MCF 10A (cell line): ENCODE measurements around the gene SLC13A2. TPM values are rescaled to one million over a fixed set of nuclear protein-coding genes. Genes with fewer than 3 reads are reported as not detected.

Experiments
- BruUV-seq: library from RNA; stranded (reverse); fragments of 400-500 nt; replicated peaks from 2 replicates; lab custom pipeline; 2021; lab: Mats Ljungman, UMichigan
- CTCF ChIA-PET: fragments of 300-600 bp; sonication (Branson Sonifier 250); formaldehyde crosslinking; extraction: SDS; loops from one replicate; lab custom pipeline; 2021; ENCODE audit warnings: antibody characterized with exemption, inconsistent platforms; lab: Yijun Ruan, JAX
- POLR2A ChIA-PET: fragments of 300-600, 350-650 bp; sonication (Branson Sonifier 250); formaldehyde crosslinking; extraction: SDS; loops from one replicate; lab custom pipeline; 2020; ENCODE audit warnings: antibody characterized with exemption, inconsistent platforms; lab: Yijun Ruan, JAX
- DNase-seq: peaks from one replicate; pipeline ENCODE4 v3.0.0-alpha.2; 2018; ENCODE audit not compliant: unreplicated experiment
- H3K27ac Mint-ChIP-seq: one replicate; pipeline ENCODE4 v1.8.0; 2022; ENCODE audit warnings: mild to moderate bottlenecking, low read depth, mixed read lengths; ENCODE audit not compliant: unreplicated experiment
- H3K27me3 Mint-ChIP-seq: one replicate; pipeline ENCODE4 v1.8.0; 2022; ENCODE audit warnings: mixed read lengths; ENCODE audit not compliant: insufficient read depth, unreplicated experiment
- H3K36me3 Mint-ChIP-seq: one replicate; pipeline ENCODE4 v1.8.0; 2022; ENCODE audit warnings: mild to moderate bottlenecking, moderate library complexity, mixed read lengths; ENCODE audit not compliant: insufficient read depth, unreplicated experiment
- H3K4me1 Mint-ChIP-seq: one replicate; pipeline ENCODE4 v1.8.0; 2022; ENCODE audit warnings: mixed read lengths; ENCODE audit not compliant: insufficient read depth, unreplicated experiment
- H3K4me3 Mint-ChIP-seq: one replicate; pipeline ENCODE4 v1.8.0; 2022; ENCODE audit warnings: mild to moderate bottlenecking, moderate library complexity, mixed read lengths; ENCODE audit not compliant: unreplicated experiment
- H3K9me3 Mint-ChIP-seq: one replicate; pipeline ENCODE4 v1.8.0; 2022; ENCODE audit warnings: mixed read lengths; ENCODE audit not compliant: unreplicated experiment
- CTCF ChIP-seq: fragments of 200-600 bp; IDR thresholded peaks from one replicate; pipeline ENCODE4 v1.8.0; 2022; ENCODE audit warnings: antibody characterized with exemption, mild to moderate bottlenecking; ENCODE audit not compliant: unreplicated experiment
- intact Hi-C: fragments of 100-400 bp; cut with micrococcal nuclease; formaldehyde crosslinking; loops from 2 replicates; pipeline ENCODE4 v1.14.1; 2022
- total RNA-seq: library from RNA; stranded (reverse); gene quantifications from 2 replicates; pipeline ENCODE4 v1.2.3, GENCODE V29; 2022

SLC13A2 gene
- total RNA-seq, 1 experiment from 2014 or later: not detected

DNA sequence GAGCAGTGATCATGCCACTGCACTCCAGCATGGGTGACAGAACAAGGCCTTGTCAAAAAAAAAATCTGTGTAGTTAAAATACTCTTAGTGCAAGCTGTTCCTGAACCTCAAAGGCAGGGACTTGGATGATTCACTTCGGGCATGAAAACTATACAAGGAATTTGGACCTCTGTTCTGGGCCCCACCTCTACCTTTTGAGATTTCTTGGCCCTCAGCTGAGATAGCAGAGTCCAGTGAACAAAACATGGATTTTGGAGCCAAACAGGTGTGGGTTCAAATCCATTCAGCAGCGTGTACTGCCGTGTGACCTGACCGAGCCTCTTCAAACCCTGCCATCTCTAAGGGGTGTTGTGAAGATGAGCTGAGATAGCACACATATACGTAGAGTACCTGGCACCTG is 6.8 kb downstream of the SLC13A2 start:
- Mint-ChIP-seq H3K9me3 (no peaks in the 10 kb centered on the region), H3K4me3 (no peak overlapping the region), H3K36me3 (no peaks in the 10 kb centered on the region), H3K27ac (no peak overlapping the region), H3K4me1 (no peaks in the 10 kb centered on the region), H3K27me3 (peaks cover 15% of the 10 kb centered on the region)
- TF ChIP-seq CTCF: no peak
- intact Hi-C loops: no loop called here
- no TSS peak for BruUV-seq
- CTCF ChIA-PET: interaction anchor here (0.6 to 1.3 kb wide), 6 partner anchors 13 to 124 kb away, joined by 3 to 4 read pairs (median 4); no protein-coding TSS in a partner anchor
- POLR2A ChIA-PET: interaction anchor here (1.1 to 1.4 kb wide), 2 partner anchors 13 to 45 kb away, joined by 3 read pairs; no protein-coding TSS in a partner anchor
- no peak for DNase-seq

DNA sequence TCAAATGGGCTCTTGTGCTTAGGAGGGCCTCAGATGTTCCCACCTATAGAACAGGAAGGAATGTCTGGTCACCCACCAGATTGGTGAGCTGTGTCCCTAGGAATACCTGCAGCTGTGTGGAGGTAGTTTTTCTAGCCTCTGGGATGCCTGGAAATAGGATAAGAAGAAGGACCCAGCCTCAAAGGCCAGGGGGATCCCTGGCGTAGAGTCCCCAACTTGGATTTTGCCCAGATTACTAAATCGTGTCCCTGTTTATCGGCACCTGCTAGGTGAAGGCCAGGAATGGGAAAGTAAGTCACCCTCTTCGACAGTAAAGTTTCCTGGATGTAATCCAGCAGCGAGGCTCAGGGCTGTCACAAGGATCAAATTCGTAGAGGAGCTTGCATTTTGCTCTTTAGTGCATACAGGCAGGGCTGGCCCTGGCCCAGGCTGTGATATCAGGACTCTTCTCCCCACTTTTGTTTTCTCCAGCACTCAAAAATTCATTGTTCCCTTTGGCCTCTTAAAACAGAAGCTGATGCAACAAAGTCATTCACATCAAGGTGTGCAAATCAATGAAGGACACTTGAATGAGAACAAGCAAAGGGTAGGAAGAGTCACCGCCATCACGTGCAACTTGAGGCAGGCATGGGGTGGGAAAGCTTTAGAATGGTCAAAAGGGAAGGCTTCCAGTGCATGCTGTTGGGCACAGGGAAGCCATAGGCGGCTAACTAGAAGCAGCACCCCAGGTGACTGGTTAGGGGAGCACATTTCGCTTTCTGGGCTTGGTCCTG is 7.5 kb downstream of the SLC13A2 start:
- Mint-ChIP-seq H3K4me3 (no peak overlapping the region), H3K36me3 (no peaks in the 10 kb centered on the region), H3K9me3 (no peaks in the 10 kb centered on the region), H3K27ac (no peak overlapping the region), H3K4me1 (no peaks in the 10 kb centered on the region), H3K27me3 (peaks cover 15% of the 10 kb centered on the region)
- BruUV-seq: no TSS peak
- TF ChIP-seq CTCF: no peak
- POLR2A ChIA-PET: interaction anchor here (1.1 to 1.4 kb wide), 3 partner anchors 14 to 73 kb away, joined by 3 read pairs; no protein-coding TSS in a partner anchor
- DNase-seq: no peak
- intact Hi-C loops: no loop called here
- CTCF ChIA-PET: interaction anchor here (0.6 to 1.3 kb wide), 4 partner anchors 60 to 101 kb away, joined by 3 to 4 read pairs (median 4); no protein-coding TSS in a partner anchor

DNA sequence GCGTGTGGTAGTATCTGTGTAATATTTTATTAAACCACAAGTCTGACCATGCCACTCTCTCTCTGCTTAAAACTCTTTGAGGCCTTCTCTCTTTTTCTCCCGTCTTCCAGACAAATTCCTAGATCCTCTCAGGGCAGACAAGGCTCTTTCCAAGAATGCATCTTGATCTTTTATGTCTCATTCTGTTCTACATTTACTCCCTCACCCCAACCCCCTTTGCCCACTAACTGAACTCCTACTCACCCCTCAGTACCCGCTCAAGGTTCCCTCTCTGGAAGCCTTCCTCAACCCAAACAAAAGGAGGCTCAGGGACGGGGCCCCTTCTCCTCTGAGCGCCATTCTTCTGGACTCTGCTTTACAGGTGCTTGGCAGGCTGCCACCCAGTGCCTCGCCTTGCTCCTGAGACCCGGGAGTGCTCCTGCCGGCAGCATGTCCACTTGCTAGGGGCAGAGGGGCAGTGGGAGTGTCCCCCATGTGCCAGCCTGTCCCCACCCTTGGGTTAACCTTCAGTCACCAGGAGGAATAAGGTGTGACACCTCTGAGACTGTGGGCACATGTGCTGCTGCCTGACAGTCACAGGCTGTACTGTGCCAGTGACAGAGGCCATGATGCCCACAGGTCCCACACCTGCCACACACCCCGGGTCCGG is 9.2 kb downstream of the SLC13A2 start:
- intact Hi-C loops: no loop called here
- Mint-ChIP-seq H3K27me3 (peaks cover 15% of the 10 kb centered on the region), H3K27ac (no peak overlapping the region), H3K4me1 (no peaks in the 10 kb centered on the region), H3K9me3 (no peaks in the 10 kb centered on the region), H3K36me3 (no peaks in the 10 kb centered on the region), H3K4me3 (no peak overlapping the region)
- ChIA-PET CTCF (interaction anchor here (0.9 kb wide), 1 partner anchor 9 kb away, joined by 3 read pairs; no protein-coding TSS in a partner anchor), POLR2A (no interaction called here)
- TF ChIP-seq CTCF: no peak
- BruUV-seq: no TSS peak
- DNase-seq: peak; percentile 11

DNA sequence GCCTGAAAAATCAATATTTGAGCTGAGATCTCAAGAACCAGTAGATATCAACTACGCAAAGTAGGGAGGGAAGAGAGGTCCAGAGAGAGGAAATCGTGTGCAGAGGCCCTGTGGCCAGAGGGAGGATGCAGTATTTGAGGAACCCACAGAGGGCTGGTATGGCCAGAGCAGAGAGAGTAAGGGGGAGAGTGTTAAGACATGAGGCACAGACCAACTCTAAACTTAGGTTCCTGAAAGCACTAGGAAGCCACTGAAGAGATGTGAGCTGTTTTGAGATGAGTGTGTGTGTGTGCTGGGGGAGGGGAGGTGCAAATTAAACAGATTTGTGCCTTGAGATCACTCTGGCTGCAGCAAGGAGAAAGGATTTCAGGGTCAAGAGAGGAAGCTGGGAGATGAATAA is 10.9 kb downstream of the SLC13A2 start:
- H3K27me3 Mint-ChIP-seq: peaks cover 15% of the 10 kb centered on the region
- no peaks in the 10 kb centered on the region for H3K36me3 Mint-ChIP-seq
- CTCF ChIA-PET: interaction anchor here (0.7 to 1.2 kb wide), 2 partner anchors 18 to 254 kb away, joined by 3 read pairs; no protein-coding TSS in a partner anchor
- no peak for DNase-seq
- no peak overlapping the region for H3K4me3 Mint-ChIP-seq
- H3K27ac Mint-ChIP-seq: no peak overlapping the region
- H3K9me3 Mint-ChIP-seq: no peaks in the 10 kb centered on the region
- no peak for TF ChIP-seq CTCF
- H3K4me1 Mint-ChIP-seq: no peaks in the 10 kb centered on the region
- intact Hi-C loops: no loop called here
- POLR2A ChIA-PET: interaction anchor here (0.9 kb wide), 1 partner anchor 86 kb away, joined by 3 read pairs; no protein-coding TSS in a partner anchor
- no TSS peak for BruUV-seq
